ENCODE data around the gene ENO3.

ENO3 gene

GRCh38 chr17:4956493-4957061 is 5.7 kb downstream of the ENO3 start:
- H2BK15ac ChIP-seq (ENCODE audit: low read length): no peak overlapping the region
- H2AK5ac ChIP-seq (ENCODE audit: low read depth, low read length): peak overlapping the region; percentile 47
- H4K91ac ChIP-seq (ENCODE audit: low read depth, low read length, poor library complexity): no peak overlapping the region
- no peak overlapping the region for H3K18ac ChIP-seq (ENCODE audit: low read length)
- H2BK5ac ChIP-seq (ENCODE audit: low read length): no peak overlapping the region
- no peak overlapping the region for H3K4ac ChIP-seq (ENCODE audit: low read length)
- no peak overlapping the region for H2BK12ac ChIP-seq (ENCODE audit: low read length)
- H4K8ac ChIP-seq (ENCODE audit: low read depth, low read length): no peak overlapping the region
- no peak overlapping the region for H3K9ac ChIP-seq (ENCODE audit: low read depth, low read length, poor library complexity)
- no peak overlapping the region for H3K23ac ChIP-seq (ENCODE audit: low read depth, low read length, poor library complexity)
- no peak overlapping the region for H3K27ac ChIP-seq (replicated peaks; ENCODE audit: low read length)
- H3K27me3 ChIP-seq (ENCODE audit: control insufficient read depth in 3 of 3, insufficient read depth in 3 of 3, low read depth in 1 of 3, low read length in 3 of 3): no peaks in the 10 kb centered on the region
- no peak overlapping the region for H3K4me3 ChIP-seq (ENCODE audit: low read length in 2 of 2)
- DNase-seq (ENCODE audit: low spot score): no peak
- H3K14ac ChIP-seq (ENCODE audit: low read length): no peak overlapping the region
- no CpG with 5 or more reads among the region's 10 CpGs for WGBS, 2 donors (ENCODE audit: extremely low coverage in 2 of 2, insufficient read length in 2 of 2, insufficient replicate concordance in 1 of 2)
- H3K79me1 ChIP-seq (ENCODE audit: low read depth, low read length): no peaks in the 10 kb centered on the region
- no peak overlapping the region for H3K4me2 ChIP-seq (ENCODE audit: insufficient read depth, low read length, poor library complexity, severe bottlenecking)
- peaks cover 14 to 48% of the 10 kb centered on the region in 2 donors for H3K36me3 ChIP-seq (replicated peaks in 1 of 2; ENCODE audit: control insufficient read depth in 2 of 2, insufficient read depth in 2 of 2, low read length in 2 of 2)
- peaks cover 4% of the 10 kb centered on the region in 2 donors for H3K4me1 ChIP-seq (ENCODE audit: control insufficient read depth in 2 of 2, insufficient read depth in 1 of 2, low read depth in 1 of 2, low read length in 2 of 2)
- H3K9me3 ChIP-seq (replicated peaks in 1 of 2; ENCODE audit: control insufficient read depth in 2 of 2, insufficient read depth in 1 of 2, low read depth in 1 of 2, low read length in 2 of 2): no peaks in the 10 kb centered on the region
- H2AFZ ChIP-seq (ENCODE audit: low read length): no peak overlapping the region
- no peak overlapping the region for H2BK120ac ChIP-seq (ENCODE audit: low read depth, low read length)

DNA sequence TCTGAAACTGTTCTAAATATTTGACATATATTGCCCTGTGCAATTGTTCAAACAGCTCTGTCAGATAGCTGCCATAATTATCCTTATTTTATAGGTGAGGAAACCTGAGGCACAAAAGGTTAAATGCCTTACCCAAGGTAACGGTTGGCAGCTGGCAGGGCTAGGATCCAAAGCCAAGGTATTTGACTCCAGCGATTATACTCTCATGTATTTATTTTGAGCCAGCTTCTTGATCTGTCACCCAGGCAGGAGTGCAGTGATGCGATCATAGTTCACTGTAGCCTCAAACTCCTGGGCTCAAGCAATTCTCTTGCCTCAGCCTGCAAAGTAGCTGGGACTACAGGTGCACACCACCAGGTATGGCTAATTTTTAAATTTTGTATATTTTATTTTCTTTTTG is 7.2 kb downstream of the ENO3 start:
- H2AK5ac ChIP-seq (ENCODE audit: low read depth, low read length): no peak overlapping the region
- no peak overlapping the region for H3K4me2 ChIP-seq (ENCODE audit: insufficient read depth, low read length, poor library complexity, severe bottlenecking)
- H2BK120ac ChIP-seq (ENCODE audit: low read depth, low read length): no peak overlapping the region
- H3K4me3 ChIP-seq (ENCODE audit: low read length in 2 of 2): no peak overlapping the region
- WGBS, 2 donors (ENCODE audit: extremely low coverage in 2 of 2, insufficient read length in 2 of 2, insufficient replicate concordance in 1 of 2): no CpG with 5 or more reads among the region's 3 CpGs
- no peak overlapping the region for H3K18ac ChIP-seq (ENCODE audit: low read length)
- H3K4me1 ChIP-seq (ENCODE audit: control insufficient read depth in 2 of 2, insufficient read depth in 1 of 2, low read depth in 1 of 2, low read length in 2 of 2): no peaks in the 10 kb centered on the region
- peaks cover 14 to 58% of the 10 kb centered on the region in 2 donors for H3K36me3 ChIP-seq (replicated peaks in 1 of 2; ENCODE audit: control insufficient read depth in 2 of 2, insufficient read depth in 2 of 2, low read length in 2 of 2)
- no peak overlapping the region for H2BK12ac ChIP-seq (ENCODE audit: low read length)
- H2AFZ ChIP-seq (ENCODE audit: low read length): no peak overlapping the region
- H3K79me1 ChIP-seq (ENCODE audit: low read depth, low read length): no peaks in the 10 kb centered on the region
- H2BK15ac ChIP-seq (ENCODE audit: low read length): no peak overlapping the region
- H3K27ac ChIP-seq (replicated peaks; ENCODE audit: low read length): no peak overlapping the region
- H4K8ac ChIP-seq (ENCODE audit: low read depth, low read length): no peak overlapping the region
- no peak for DNase-seq (ENCODE audit: low spot score)
- H3K27me3 ChIP-seq (ENCODE audit: control insufficient read depth in 3 of 3, insufficient read depth in 3 of 3, low read depth in 1 of 3, low read length in 3 of 3): no peaks in the 10 kb centered on the region
- H4K91ac ChIP-seq (ENCODE audit: low read depth, low read length, poor library complexity): no peak overlapping the region
- H3K23ac ChIP-seq (ENCODE audit: low read depth, low read length, poor library complexity): no peak overlapping the region
- H3K9me3 ChIP-seq (replicated peaks in 1 of 2; ENCODE audit: control insufficient read depth in 2 of 2, insufficient read depth in 1 of 2, low read depth in 1 of 2, low read length in 2 of 2): no peaks in the 10 kb centered on the region
- no peak overlapping the region for H3K9ac ChIP-seq (ENCODE audit: low read depth, low read length, poor library complexity)
- no peak overlapping the region for H3K4ac ChIP-seq (ENCODE audit: low read length)
- no peak overlapping the region for H2BK5ac ChIP-seq (ENCODE audit: low read length)
- no peak overlapping the region for H3K14ac ChIP-seq (ENCODE audit: low read length)

- Histone ChIP-seq H3K4me2 (ENCODE audit: insufficient read depth, low read length, poor library complexity, severe bottlenecking) (no peak overlapping the region), H2BK5ac (ENCODE audit: low read length) (no peak overlapping the region), H4K8ac (ENCODE audit: low read depth, low read length) (no peak overlapping the region), H2AFZ (ENCODE audit: low read length) (no peak overlapping the region), H3K27me3 (ENCODE audit: control insufficient read depth in 3 of 3, insufficient read depth in 3 of 3, low read depth in 1 of 3, low read length in 3 of 3) (no peaks in the 10 kb centered on the region), H3K36me3 (replicated peaks in 1 of 2; ENCODE audit: control insufficient read depth in 2 of 2, insufficient read depth in 2 of 2, low read length in 2 of 2) (peaks cover 14 to 59% of the 10 kb centered on the region in 2 donors), H3K9me3 (replicated peaks in 1 of 2; ENCODE audit: control insufficient read depth in 2 of 2, insufficient read depth in 1 of 2, low read depth in 1 of 2, low read length in 2 of 2) (no peaks in the 10 kb centered on the region), H2BK12ac (ENCODE audit: low read length) (no peak overlapping the region), H3K27ac (replicated peaks; ENCODE audit: low read length) (no peak overlapping the region), H3K18ac (ENCODE audit: low read length) (no peak overlapping the region), H2BK120ac (ENCODE audit: low read depth, low read length) (no peak overlapping the region), H2BK15ac (ENCODE audit: low read length) (no peak overlapping the region), H3K14ac (ENCODE audit: low read length) (no peak overlapping the region), H3K4me3 (ENCODE audit: low read length in 2 of 2) (no peak overlapping the region), H3K9ac (ENCODE audit: low read depth, low read length, poor library complexity) (no peak overlapping the region), H2AK5ac (ENCODE audit: low read depth, low read length) (no peak overlapping the region), H3K79me1 (ENCODE audit: low read depth, low read length) (no peaks in the 10 kb centered on the region), H3K4ac (ENCODE audit: low read length) (no peak overlapping the region), H4K91ac (ENCODE audit: low read depth, low read length, poor library complexity) (no peak overlapping the region), H3K4me1 (ENCODE audit: control insufficient read depth in 2 of 2, insufficient read depth in 1 of 2, low read depth in 1 of 2, low read length in 2 of 2) (no peaks in the 10 kb centered on the region), H3K23ac (ENCODE audit: low read depth, low read length, poor library complexity) (no peak overlapping the region)
- DNase-seq (ENCODE audit: low spot score): no peak
- no CpG with 5 or more reads among the region's 18 CpGs for WGBS, 2 donors (ENCODE audit: extremely low coverage in 2 of 2, insufficient read length in 2 of 2, insufficient replicate concordance in 1 of 2)
Observed at GRCh38 chr17:4959261-4959965, 8.5 kb downstream of the ENO3 start.

DNA sequence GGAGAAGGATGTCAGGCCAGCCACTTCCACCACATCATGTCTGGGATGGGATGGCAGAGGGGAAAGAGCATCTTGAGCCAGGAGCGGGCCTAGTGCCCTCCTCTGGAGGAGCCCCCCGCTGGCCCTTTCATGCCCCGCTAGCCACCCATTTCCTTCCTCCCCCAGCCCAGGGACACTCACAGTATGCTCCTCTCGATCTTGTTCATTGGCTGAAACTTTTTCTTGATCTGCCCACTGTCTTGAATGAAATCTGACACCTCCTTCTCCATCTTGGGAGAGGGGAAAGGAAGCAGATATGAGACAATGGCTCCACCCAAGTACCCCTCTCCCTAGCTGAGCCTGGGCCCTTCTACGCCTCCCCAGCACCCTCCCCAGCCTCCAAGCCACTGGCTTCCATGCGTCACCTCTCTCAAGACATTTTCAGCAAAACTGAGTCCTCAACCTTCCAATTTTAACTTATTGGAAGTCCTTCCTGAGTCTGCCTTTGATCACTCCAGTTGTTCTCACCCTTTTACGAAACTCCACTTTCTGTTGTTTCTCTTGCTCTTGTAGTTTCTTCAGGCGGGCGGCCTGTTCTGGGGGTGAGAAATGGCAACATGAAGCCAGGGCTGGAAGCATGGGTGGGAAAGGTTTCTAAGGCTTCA is 9.5 kb downstream of the ENO3 start:
- Histone ChIP-seq H3K79me1 (ENCODE audit: low read depth, low read length) (no peaks in the 10 kb centered on the region), H3K18ac (ENCODE audit: low read length) (no peak overlapping the region), H3K4me3 (ENCODE audit: low read length in 2 of 2) (no peak overlapping the region), H2BK15ac (ENCODE audit: low read length) (no peak overlapping the region), H2BK120ac (ENCODE audit: low read depth, low read length) (no peak overlapping the region), H2BK12ac (ENCODE audit: low read length) (no peak overlapping the region), H3K27ac (replicated peaks; ENCODE audit: low read length) (no peak overlapping the region), H3K36me3 (replicated peaks in 1 of 2; ENCODE audit: control insufficient read depth in 2 of 2, insufficient read depth in 2 of 2, low read length in 2 of 2) (peaks cover 14 to 63% of the 10 kb centered on the region in 2 donors), H4K8ac (ENCODE audit: low read depth, low read length) (no peak overlapping the region), H2AK5ac (ENCODE audit: low read depth, low read length) (no peak overlapping the region), H3K4me1 (ENCODE audit: control insufficient read depth in 2 of 2, insufficient read depth in 1 of 2, low read depth in 1 of 2, low read length in 2 of 2) (no peaks in the 10 kb centered on the region), H3K14ac (ENCODE audit: low read length) (no peak overlapping the region), H2BK5ac (ENCODE audit: low read length) (no peak overlapping the region), H2AFZ (ENCODE audit: low read length) (no peak overlapping the region), H3K23ac (ENCODE audit: low read depth, low read length, poor library complexity) (no peak overlapping the region), H3K9me3 (replicated peaks in 1 of 2; ENCODE audit: control insufficient read depth in 2 of 2, insufficient read depth in 1 of 2, low read depth in 1 of 2, low read length in 2 of 2) (peaks cover 0 to 4% of the 10 kb centered on the region in 2 donors), H3K4me2 (ENCODE audit: insufficient read depth, low read length, poor library complexity, severe bottlenecking) (no peak overlapping the region), H3K9ac (ENCODE audit: low read depth, low read length, poor library complexity) (no peak overlapping the region), H4K91ac (ENCODE audit: low read depth, low read length, poor library complexity) (no peak overlapping the region), H3K4ac (ENCODE audit: low read length) (no peak overlapping the region), H3K27me3 (ENCODE audit: control insufficient read depth in 3 of 3, insufficient read depth in 3 of 3, low read depth in 1 of 3, low read length in 3 of 3) (no peaks in the 10 kb centered on the region)
- WGBS, 2 donors (ENCODE audit: extremely low coverage in 2 of 2, insufficient read length in 2 of 2, insufficient replicate concordance in 1 of 2): no CpG with 5 or more reads among the region's 9 CpGs
- DNase-seq (ENCODE audit: low spot score): no peak

Measured in neuronal stem cell (in vitro differentiated cells).